HEK293 (cell line): ENCODE data around the gene MTMR10.

Experiments
- GLIS1 ChIP-seq: fragments of 450-650 bp; formaldehyde crosslinking; IDR thresholded peaks from 2 replicates; pipeline ENCODE4 v1.5.1; 2016; ENCODE audit warnings: missing biosample characterization, missing genetic modification characterization
- IKZF3 ChIP-seq: fragments of 450-650 bp; IDR thresholded peaks from 2 replicates; pipeline ENCODE4 v1.5.0; 2018; ENCODE audit warnings: missing biosample characterization, mild to moderate bottlenecking, missing genetic modification characterization, moderate library complexity
- KLF16 ChIP-seq: fragments of 450-650 bp; formaldehyde crosslinking; IDR thresholded peaks from 2 replicates; pipeline ENCODE4 v1.5.1; 2017; ENCODE audit warnings: missing biosample characterization, missing genetic modification characterization
- PRDM1 ChIP-seq: fragments of 450-650 bp; formaldehyde crosslinking; IDR thresholded peaks from 2 replicates; pipeline ENCODE4; 2016; ENCODE audit warnings: missing biosample characterization, missing genetic modification characterization
- ZBTB48 ChIP-seq: fragments of 450-650 bp; formaldehyde crosslinking; IDR thresholded peaks from 2 replicates; pipeline ENCODE4 v1.5.1; 2016; ENCODE audit warnings: missing biosample characterization, missing genetic modification characterization
- ZEB2 ChIP-seq: fragments of 450-650 bp; formaldehyde crosslinking; IDR thresholded peaks from 2 replicates; pipeline ENCODE4 v1.5.1; 2016; ENCODE audit warnings: missing biosample characterization, missing genetic modification characterization
- ZIC2 ChIP-seq: fragments of 450-650 bp; formaldehyde crosslinking; IDR thresholded peaks from 2 replicates; pipeline ENCODE4 v1.5.1; 2016; ENCODE audit warnings: missing biosample characterization, missing genetic modification characterization
- ZNF16 ChIP-seq: fragments of 450-650 bp; formaldehyde crosslinking; IDR thresholded peaks from 2 replicates; pipeline ENCODE4 v1.5.1; 2016; ENCODE audit warnings: low read depth, missing biosample characterization, missing genetic modification characterization
- ZNF184 ChIP-seq: fragments of 450-650 bp; IDR thresholded peaks from 2 replicates; pipeline ENCODE4 v1.5.1; 2018; ENCODE audit warnings: missing biosample characterization, mild to moderate bottlenecking, missing genetic modification characterization
- ZNF2 ChIP-seq: fragments of 450-650 bp; formaldehyde crosslinking; IDR thresholded peaks from 2 replicates; pipeline ENCODE4 v1.5.1; 2016; ENCODE audit warnings: missing biosample characterization, missing genetic modification characterization
- ZNF26 ChIP-seq: fragments of 450-650 bp; formaldehyde crosslinking; IDR thresholded peaks from 2 replicates; pipeline ENCODE4 v1.5.1; 2016; ENCODE audit warnings: missing biosample characterization, missing genetic modification characterization
- ZNF341 ChIP-seq: fragments of 450-650 bp; formaldehyde crosslinking; IDR thresholded peaks from 2 replicates; pipeline ENCODE4; 2016; ENCODE audit warnings: low read depth, missing biosample characterization, missing genetic modification characterization
- ZNF350 ChIP-seq: fragments of 450-650 bp; formaldehyde crosslinking; IDR thresholded peaks from 2 replicates; pipeline ENCODE4 v1.5.0; 2017; ENCODE audit warnings: missing biosample characterization, mild to moderate bottlenecking, missing genetic modification characterization
- ZNF404 ChIP-seq: fragments of 450-650 bp; formaldehyde crosslinking; IDR thresholded peaks from 2 replicates; pipeline ENCODE4 v1.5.1; 2017; ENCODE audit warnings: missing biosample characterization, missing genetic modification characterization
- ZNF416 ChIP-seq: fragments of 450-650 bp; formaldehyde crosslinking; IDR thresholded peaks from 2 replicates; pipeline ENCODE4 v1.5.1; 2016; ENCODE audit warnings: missing biosample characterization, missing genetic modification characterization
- ZNF513 ChIP-seq: fragments of 450-650 bp; IDR thresholded peaks from 2 replicates; pipeline ENCODE4 v1.5.1; 2018; ENCODE audit warnings: missing biosample characterization, missing genetic modification characterization
- ZNF521 ChIP-seq: fragments of 450-650 bp; formaldehyde crosslinking; IDR thresholded peaks from 2 replicates; pipeline ENCODE4 v1.5.1; 2017; ENCODE audit warnings: missing biosample characterization, mild to moderate bottlenecking, missing genetic modification characterization
- ZNF529 ChIP-seq: fragments of 450-650 bp; formaldehyde crosslinking; IDR thresholded peaks from 2 replicates; pipeline ENCODE4 v1.5.1; 2017; ENCODE audit warnings: missing genetic modification characterization, missing biosample characterization; ENCODE audit not compliant: insufficient replicate concordance
- ZNF555 ChIP-seq: fragments of 450-650 bp; formaldehyde crosslinking; conservative IDR thresholded peaks from 2 replicates; pipeline ENCODE4 v1.5.1; 2017; ENCODE audit warnings: missing biosample characterization, mild to moderate bottlenecking, missing genetic modification characterization, inconsistent platforms
- ZNF600 ChIP-seq: fragments of 450-650 bp; formaldehyde crosslinking; IDR thresholded peaks from 2 replicates; pipeline ENCODE4 v1.5.1; 2016; ENCODE audit warnings: missing biosample characterization, missing genetic modification characterization
- ZNF76 ChIP-seq: fragments of 450-650 bp; formaldehyde crosslinking; IDR thresholded peaks from 2 replicates; pipeline ENCODE4; 2016; ENCODE audit warnings: low read depth, missing biosample characterization, missing genetic modification characterization, borderline replicate concordance
- ZSCAN30 ChIP-seq: fragments of 450-650 bp; IDR thresholded peaks from 2 replicates; pipeline ENCODE4 v1.5.1; 2018; ENCODE audit warnings: missing biosample characterization, mild to moderate bottlenecking, missing genetic modification characterization, moderate library complexity
- TF ChIP-seq, protein P1 (sequence below): fragments of 450-650 bp; formaldehyde crosslinking; IDR thresholded peaks from 2 replicates; pipeline ENCODE4 v1.5.1; 2016; ENCODE audit warnings: missing biosample characterization, missing genetic modification characterization, borderline replicate concordance
- TF ChIP-seq, protein P2 (sequence below): fragments of 450-650 bp; formaldehyde crosslinking; IDR thresholded peaks from 2 replicates; pipeline ENCODE4 v1.5.1; 2016; ENCODE audit warnings: missing biosample characterization, missing genetic modification characterization
- TF ChIP-seq, protein P3 (sequence below): fragments of 450-650 bp; formaldehyde crosslinking; IDR thresholded peaks from 2 replicates; pipeline ENCODE4 v1.5.1; 2016; ENCODE audit warnings: missing biosample characterization, missing genetic modification characterization, low read depth
- TF ChIP-seq, protein P4 (sequence below): fragments of 450-650 bp; formaldehyde crosslinking; IDR thresholded peaks from 2 replicates; pipeline ENCODE4 v1.5.1; 2016; ENCODE audit warnings: missing biosample characterization, missing genetic modification characterization

The MTMR10 gene

DNA sequence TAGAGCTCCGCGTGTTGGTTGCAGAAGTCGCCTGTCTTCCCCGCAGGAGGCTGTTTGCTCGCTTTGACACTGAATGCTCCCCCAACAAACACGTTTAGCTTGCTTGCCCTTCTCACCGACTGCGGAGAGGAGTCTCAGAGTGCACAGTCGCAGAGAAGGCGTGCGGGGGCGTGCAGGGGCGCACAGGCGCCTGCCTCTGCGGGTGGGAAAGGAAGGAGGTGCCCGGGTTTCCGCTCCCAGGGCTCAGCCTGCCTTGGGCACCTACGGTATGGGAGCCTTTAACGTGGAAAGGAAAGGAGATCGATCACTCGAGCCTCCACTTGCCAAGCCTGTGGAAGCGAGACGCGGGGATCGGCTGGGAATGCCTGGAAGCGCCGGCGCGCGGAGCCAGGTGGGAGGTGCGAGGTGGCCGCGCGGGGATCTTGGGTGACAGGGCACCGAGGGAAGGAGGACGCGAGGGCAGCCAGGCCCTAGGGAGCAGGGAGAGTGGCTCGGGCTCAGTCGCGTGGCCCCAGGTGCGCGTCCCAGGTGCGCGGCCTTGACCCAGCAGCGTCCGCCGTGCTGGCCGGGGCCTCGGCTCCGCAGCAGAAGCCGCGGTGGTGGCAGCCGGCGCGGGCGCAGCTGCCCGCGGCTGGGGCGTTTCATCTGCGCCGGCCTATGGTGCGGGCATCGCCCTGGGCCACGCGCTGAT is 87.8 kb downstream of the MTMR10 start, which contains the start of gene FAN1 (continued):
- TF ChIP-seq, protein P1, sequence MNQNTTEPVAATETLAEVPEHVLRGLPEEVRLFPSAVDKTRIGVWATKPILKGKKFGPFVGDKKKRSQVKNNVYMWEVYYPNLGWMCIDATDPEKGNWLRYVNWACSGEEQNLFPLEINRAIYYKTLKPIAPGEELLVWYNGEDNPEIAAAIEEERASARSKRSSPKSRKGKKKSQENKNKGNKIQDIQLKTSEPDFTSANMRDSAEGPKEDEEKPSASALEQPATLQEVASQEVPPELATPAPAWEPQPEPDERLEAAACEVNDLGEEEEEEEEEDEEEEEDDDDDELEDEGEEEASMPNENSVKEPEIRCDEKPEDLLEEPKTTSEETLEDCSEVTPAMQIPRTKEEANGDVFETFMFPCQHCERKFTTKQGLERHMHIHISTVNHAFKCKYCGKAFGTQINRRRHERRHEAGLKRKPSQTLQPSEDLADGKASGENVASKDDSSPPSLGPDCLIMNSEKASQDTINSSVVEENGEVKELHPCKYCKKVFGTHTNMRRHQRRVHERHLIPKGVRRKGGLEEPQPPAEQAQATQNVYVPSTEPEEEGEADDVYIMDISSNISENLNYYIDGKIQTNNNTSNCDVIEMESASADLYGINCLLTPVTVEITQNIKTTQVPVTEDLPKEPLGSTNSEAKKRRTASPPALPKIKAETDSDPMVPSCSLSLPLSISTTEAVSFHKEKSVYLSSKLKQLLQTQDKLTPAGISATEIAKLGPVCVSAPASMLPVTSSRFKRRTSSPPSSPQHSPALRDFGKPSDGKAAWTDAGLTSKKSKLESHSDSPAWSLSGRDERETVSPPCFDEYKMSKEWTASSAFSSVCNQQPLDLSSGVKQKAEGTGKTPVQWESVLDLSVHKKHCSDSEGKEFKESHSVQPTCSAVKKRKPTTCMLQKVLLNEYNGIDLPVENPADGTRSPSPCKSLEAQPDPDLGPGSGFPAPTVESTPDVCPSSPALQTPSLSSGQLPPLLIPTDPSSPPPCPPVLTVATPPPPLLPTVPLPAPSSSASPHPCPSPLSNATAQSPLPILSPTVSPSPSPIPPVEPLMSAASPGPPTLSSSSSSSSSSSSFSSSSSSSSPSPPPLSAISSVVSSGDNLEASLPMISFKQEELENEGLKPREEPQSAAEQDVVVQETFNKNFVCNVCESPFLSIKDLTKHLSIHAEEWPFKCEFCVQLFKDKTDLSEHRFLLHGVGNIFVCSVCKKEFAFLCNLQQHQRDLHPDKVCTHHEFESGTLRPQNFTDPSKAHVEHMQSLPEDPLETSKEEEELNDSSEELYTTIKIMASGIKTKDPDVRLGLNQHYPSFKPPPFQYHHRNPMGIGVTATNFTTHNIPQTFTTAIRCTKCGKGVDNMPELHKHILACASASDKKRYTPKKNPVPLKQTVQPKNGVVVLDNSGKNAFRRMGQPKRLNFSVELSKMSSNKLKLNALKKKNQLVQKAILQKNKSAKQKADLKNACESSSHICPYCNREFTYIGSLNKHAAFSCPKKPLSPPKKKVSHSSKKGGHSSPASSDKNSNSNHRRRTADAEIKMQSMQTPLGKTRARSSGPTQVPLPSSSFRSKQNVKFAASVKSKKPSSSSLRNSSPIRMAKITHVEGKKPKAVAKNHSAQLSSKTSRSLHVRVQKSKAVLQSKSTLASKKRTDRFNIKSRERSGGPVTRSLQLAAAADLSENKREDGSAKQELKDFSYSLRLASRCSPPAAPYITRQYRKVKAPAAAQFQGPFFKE: no peak
- TF ChIP-seq, protein P2, sequence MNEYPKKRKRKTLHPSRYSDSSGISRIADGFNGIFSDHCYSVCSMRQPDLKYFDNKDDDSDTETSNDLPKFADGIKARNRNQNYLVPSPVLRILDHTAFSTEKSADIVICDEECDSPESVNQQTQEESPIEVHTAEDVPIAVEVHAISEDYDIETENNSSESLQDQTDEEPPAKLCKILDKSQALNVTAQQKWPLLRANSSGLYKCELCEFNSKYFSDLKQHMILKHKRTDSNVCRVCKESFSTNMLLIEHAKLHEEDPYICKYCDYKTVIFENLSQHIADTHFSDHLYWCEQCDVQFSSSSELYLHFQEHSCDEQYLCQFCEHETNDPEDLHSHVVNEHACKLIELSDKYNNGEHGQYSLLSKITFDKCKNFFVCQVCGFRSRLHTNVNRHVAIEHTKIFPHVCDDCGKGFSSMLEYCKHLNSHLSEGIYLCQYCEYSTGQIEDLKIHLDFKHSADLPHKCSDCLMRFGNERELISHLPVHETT: no peak
- TF ChIP-seq ZNF529 (no peak), GLIS1 (tag by site-specific recombination) (peak; percentile 86), ZNF555 (tag by site-specific recombination) (no peak), ZNF600 (0 out of 2 replicates have a peak, but pooled peaks have one; percentile 22), KLF16 (tag by site-specific recombination) (no peak), ZBTB48 (peak; percentile 78), ZNF404 (tag by site-specific recombination) (no peak), ZNF184 (tag by site-specific recombination) (no peak), ZNF2 (tag by site-specific recombination) (peak; percentile 42; the same call in 1 of the 2 replicates), IKZF3 (peak; percentile 90), ZSCAN30 (tag by site-specific recombination) (peak; percentile 77), ZNF26 (no peak), ZEB2 (peak; percentile 78), ZNF341 (tag by site-specific recombination) (peak; percentile 89), PRDM1 (tag by site-specific recombination) (no peak), ZIC2 (peak; percentile 86), ZNF16 (tag by site-specific recombination) (no peak), ZNF416 (no peak), ZNF513 (tag by site-specific recombination) (no peak), ZNF76 (tag by site-specific recombination) (peak; percentile 94), ZNF521 (no peak), ZNF350 (no peak)
- TF ChIP-seq, protein P3, sequence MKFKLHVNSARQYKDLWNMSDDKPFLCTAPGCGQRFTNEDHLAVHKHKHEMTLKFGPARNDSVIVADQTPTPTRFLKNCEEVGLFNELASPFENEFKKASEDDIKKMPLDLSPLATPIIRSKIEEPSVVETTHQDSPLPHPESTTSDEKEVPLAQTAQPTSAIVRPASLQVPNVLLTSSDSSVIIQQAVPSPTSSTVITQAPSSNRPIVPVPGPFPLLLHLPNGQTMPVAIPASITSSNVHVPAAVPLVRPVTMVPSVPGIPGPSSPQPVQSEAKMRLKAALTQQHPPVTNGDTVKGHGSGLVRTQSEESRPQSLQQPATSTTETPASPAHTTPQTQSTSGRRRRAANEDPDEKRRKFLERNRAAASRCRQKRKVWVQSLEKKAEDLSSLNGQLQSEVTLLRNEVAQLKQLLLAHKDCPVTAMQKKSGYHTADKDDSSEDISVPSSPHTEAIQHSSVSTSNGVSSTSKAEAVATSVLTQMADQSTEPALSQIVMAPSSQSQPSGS (tag by site-specific recombination): no peak
- TF ChIP-seq, protein P4, sequence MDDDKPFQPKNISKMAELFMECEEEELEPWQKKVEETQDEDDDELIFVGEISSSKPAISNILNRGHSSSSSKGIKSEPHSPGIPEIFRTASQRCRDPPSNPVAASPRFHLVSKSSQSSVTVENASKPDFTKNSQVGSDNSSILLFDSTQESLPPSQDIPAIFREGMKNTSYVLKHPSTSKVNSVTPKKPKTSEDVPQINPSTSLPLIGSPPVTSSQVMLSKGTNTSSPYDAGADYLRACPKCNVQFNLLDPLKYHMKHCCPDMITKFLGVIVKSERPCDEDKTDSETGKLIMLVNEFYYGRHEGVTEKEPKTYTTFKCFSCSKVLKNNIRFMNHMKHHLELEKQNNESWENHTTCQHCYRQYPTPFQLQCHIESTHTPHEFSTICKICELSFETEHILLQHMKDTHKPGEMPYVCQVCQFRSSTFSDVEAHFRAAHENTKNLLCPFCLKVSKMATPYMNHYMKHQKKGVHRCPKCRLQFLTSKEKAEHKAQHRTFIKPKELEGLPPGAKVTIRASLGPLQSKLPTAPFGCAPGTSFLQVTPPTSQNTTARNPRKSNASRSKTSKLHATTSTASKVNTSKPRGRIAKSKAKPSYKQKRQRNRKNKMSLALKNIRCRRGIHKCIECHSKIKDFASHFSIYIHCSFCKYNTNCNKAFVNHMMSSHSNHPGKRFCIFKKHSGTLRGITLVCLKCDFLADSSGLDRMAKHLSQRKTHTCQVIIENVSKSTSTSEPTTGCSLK (tag by site-specific recombination): no peak
